GM12878 (cell line): ENCODE data around the gene ZSCAN23. TPM values are rescaled to one million over a fixed set of nuclear protein-coding genes. Genes with fewer than 3 reads are reported as not detected.

Experiments used
- BRCA1 ChIP-seq: IDR thresholded peaks from 2 replicates; pipeline ENCODE4 v1.6.1; 2011; ENCODE audit warnings: low read depth, low read length, improper control_type of control experiment
- ETV6 ChIP-seq, 2 experiments: fragments of 450-650 bp in 1 of 2; IDR thresholded peaks in 1 of 2; conservative IDR thresholded peaks in 1 of 2; 2 replicates each; pipeline ENCODE4 v1.6.1; 2014; ENCODE audit warnings: antibody characterized with exemption in 1 of 2, borderline replicate concordance in 1 of 2, low read depth in 1 of 2, mild to moderate bottlenecking in 1 of 2, moderate library complexity in 1 of 2
- FOS ChIP-seq: IDR thresholded peaks from 3 replicates; pipeline ENCODE4 v1.6.1; 2011; ENCODE audit warnings: borderline replicate concordance; ENCODE audit not compliant: insufficient read length; ENCODE audit errors: extremely low read depth
- GABPA ChIP-seq: IDR thresholded peaks from 2 replicates; pipeline ENCODE4 v1.6.1; 2014; ENCODE audit warnings: antibody characterized with exemption, low read depth, mild to moderate bottlenecking, inconsistent platforms
- MTA2 ChIP-seq: fragments of 450-650 bp; IDR thresholded peaks from 2 replicates; pipeline ENCODE4 v1.6.1; 2016; ENCODE audit warnings: low read depth, mild to moderate bottlenecking, moderate library complexity
- MXI1 ChIP-seq: fragments of 150-350 bp; IDR thresholded peaks from 2 replicates; pipeline ENCODE4 v1.6.1; 2011; ENCODE audit warnings: low read depth, mild to moderate bottlenecking, inconsistent platforms, low read length, improper control_type of control experiment
- MYB ChIP-seq: fragments of 150-350 bp; IDR thresholded peaks from 2 replicates; pipeline ENCODE4 v1.6.1; 2014; ENCODE audit warnings: mild to moderate bottlenecking, low read depth, low read length, borderline replicate concordance
- NFIC ChIP-seq: IDR thresholded peaks from 2 replicates; pipeline ENCODE4 v1.6.1; 2012; ENCODE audit warnings: low read depth, mild to moderate bottlenecking, inconsistent platforms, low read length, moderate library complexity
- NFYB ChIP-seq: IDR thresholded peaks from 2 replicates; pipeline ENCODE4 v1.6.1; 2011; ENCODE audit warnings: low read depth, mild to moderate bottlenecking, low read length, improper control_type of control experiment, moderate library complexity; ENCODE audit not compliant: insufficient read depth
- RB1 ChIP-seq: fragments of 450-650 bp; formaldehyde crosslinking; IDR thresholded peaks from 2 replicates; pipeline ENCODE4 v1.6.1; 2017; ENCODE audit warnings: mild to moderate bottlenecking, borderline replicate concordance
- RUNX3 ChIP-seq: IDR thresholded peaks from 2 replicates; pipeline ENCODE4 v1.6.1; 2012; ENCODE audit warnings: low read length, inconsistent platforms
- SREBF2 ChIP-seq: IDR thresholded peaks from 2 replicates; pipeline ENCODE4 v1.6.1; 2012; ENCODE audit warnings: mild to moderate bottlenecking, low read length
- TBL1XR1 ChIP-seq: IDR thresholded peaks from 2 replicates; pipeline ENCODE4 v1.6.1; 2012; ENCODE audit warnings: low read depth, low read length, improper control_type of control experiment
- TCF3 ChIP-seq: IDR thresholded peaks from 2 replicates; pipeline ENCODE4 v1.6.1; 2012; ENCODE audit warnings: low read depth, mild to moderate bottlenecking, low read length, borderline replicate concordance; ENCODE audit not compliant: insufficient read depth
- WRNIP1 ChIP-seq: IDR thresholded peaks from 2 replicates; pipeline ENCODE4 v1.6.1; 2011; ENCODE audit warnings: low read depth, low read length, improper control_type of control experiment, borderline replicate concordance
- ZNF217 ChIP-seq: fragments of 450-650 bp; IDR thresholded peaks from 2 replicates; pipeline ENCODE4 v1.6.1; 2017; ENCODE audit warnings: antibody characterized with exemption, mild to moderate bottlenecking
- ZNF24 ChIP-seq: fragments of 450-650 bp; IDR thresholded peaks from 2 replicates; pipeline ENCODE4 v1.6.1; 2017; ENCODE audit warnings: antibody characterized with exemption, mild to moderate bottlenecking
- ZSCAN29 ChIP-seq: fragments of 450-650 bp; IDR thresholded peaks from 2 replicates; pipeline ENCODE4 v1.6.1; 2017; ENCODE audit warnings: mild to moderate bottlenecking, moderate library complexity
- polyA plus RNA-seq, 11 experiments: library from polyadenylated mRNA; depleted of rRNA in 4 of 11; unstranded in 6 of 11; stranded (reverse) in 5 of 11; fragments of >200 nt; fragmentation: Nextera tagmentation in 4 of 11; fragmentation: Illumina TruSeq in 1 of 11; extraction: Ambion mirVana in 4 of 11; extraction: Trizol in 1 of 11; gene quantifications; 1 replicate in 1 of 11; 2 replicates in 10 of 11; pipeline versions ENCODE4 v1.2.1 to v1.2.3, GENCODE V29; 2011 to 2016; ENCODE audit warnings: inconsistent platforms in 2 of 11, missing spikeins in 2 of 11, low read depth in 1 of 11
- total RNA-seq, 4 experiments: library from RNA; depleted of rRNA in 3 of 4; stranded (reverse); fragments of >200 nt in 3 of 4; fragmentation: Illumina TruSeq in 1 of 4; extraction: Trizol in 1 of 4; gene quantifications; 2 replicates each; pipeline versions ENCODE4 v1.2.1 to v1.2.3, GENCODE V29; 2013 to 2021
- TF ChIP-seq, protein P1 (sequence below): fragments of 450-650 bp; IDR thresholded peaks from 2 replicates; pipeline ENCODE4 v1.6.1; 2017; ENCODE audit warnings: mild to moderate bottlenecking, moderate library complexity
- TF ChIP-seq, protein P2 (sequence below): fragments of 450-650 bp; formaldehyde crosslinking; IDR thresholded peaks from 2 replicates; pipeline ENCODE4 v1.4.0; 2020; ENCODE audit warnings: mild to moderate bottlenecking, moderate library complexity

ZSCAN23 gene
- total and polyA plus RNA-seq, 10 of the 15 experiments (the other 5 are each of a cell fraction or from before 2014, with no cell fraction given) = 0.04 to 2.3 (median 0.84) TPM

DNA sequence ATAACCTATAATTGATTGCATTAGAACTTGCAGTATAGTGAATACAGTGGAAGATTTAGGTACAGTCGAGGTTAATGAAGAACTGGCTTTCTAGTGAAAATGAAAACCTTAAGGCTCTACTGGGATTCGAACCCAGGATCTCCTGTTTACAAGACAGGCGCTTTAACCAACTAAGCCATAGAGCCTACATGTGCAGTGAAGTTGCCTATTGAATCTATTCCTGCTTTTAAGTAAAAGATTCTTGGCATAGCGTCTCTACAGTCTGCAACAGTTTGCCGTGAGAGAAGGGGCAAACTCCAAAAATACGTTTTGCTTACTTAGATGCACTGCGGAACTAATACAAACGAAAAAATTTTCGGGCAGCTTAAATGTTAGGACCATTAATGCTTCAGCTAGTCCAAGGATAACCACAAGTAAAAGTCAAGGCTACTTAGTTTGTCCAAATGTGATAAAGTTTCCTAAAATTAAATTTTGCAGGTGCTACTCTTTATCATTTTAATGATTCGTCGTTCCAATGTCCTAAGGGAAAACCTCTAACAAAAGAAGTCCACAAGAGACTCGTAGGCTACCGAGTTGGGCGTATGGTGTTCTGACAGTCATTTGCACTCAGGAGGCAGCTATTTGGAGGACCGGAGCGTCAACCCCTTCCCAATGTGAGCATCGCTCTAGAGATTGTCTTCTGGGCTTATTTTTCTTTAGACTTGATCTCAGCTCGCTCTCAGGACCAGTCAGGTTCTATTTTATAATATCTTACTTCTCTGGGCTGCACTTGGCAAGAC lies 31.3 kb upstream of the ZSCAN23 start (continued):
- TF ChIP-seq, protein P1, sequence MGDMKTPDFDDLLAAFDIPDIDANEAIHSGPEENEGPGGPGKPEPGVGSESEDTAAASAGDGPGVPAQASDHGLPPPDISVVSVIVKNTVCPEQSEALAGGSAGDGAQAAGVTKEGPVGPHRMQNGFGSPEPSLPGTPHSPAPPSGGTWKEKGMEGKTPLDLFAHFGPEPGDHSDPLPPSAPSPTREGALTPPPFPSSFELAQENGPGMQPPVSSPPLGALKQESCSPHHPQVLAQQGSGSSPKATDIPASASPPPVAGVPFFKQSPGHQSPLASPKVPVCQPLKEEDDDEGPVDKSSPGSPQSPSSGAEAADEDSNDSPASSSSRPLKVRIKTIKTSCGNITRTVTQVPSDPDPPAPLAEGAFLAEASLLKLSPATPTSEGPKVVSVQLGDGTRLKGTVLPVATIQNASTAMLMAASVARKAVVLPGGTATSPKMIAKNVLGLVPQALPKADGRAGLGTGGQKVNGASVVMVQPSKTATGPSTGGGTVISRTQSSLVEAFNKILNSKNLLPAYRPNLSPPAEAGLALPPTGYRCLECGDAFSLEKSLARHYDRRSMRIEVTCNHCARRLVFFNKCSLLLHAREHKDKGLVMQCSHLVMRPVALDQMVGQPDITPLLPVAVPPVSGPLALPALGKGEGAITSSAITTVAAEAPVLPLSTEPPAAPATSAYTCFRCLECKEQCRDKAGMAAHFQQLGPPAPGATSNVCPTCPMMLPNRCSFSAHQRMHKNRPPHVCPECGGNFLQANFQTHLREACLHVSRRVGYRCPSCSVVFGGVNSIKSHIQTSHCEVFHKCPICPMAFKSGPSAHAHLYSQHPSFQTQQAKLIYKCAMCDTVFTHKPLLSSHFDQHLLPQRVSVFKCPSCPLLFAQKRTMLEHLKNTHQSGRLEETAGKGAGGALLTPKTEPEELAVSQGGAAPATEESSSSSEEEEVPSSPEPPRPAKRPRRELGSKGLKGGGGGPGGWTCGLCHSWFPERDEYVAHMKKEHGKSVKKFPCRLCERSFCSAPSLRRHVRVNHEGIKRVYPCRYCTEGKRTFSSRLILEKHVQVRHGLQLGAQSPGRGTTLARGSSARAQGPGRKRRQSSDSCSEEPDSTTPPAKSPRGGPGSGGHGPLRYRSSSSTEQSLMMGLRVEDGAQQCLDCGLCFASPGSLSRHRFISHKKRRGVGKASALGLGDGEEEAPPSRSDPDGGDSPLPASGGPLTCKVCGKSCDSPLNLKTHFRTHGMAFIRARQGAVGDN = no peak
- TF ChIP-seq RB1 (no peak), TCF3 (no peak), MYB (no peak), TBL1XR1 (peak; percentile 43; the same call in 1 of the 2 replicates), SREBF2 (peak; percentile 85), MTA2 (no peak), BRCA1 (no peak), FOS (peak; percentile 1), WRNIP1 (no peak), GABPA (peak; percentile 40; the same call in 1 of the 2 replicates), ZNF217 (no peak), NFYB (no peak), ZSCAN29 (no peak), ETV6 (conservative IDR thresholded peaks at IDR 0.05 in 1 of 2, IDR thresholded peaks at IDR 0.05 in 1 of 2; ENCODE audit: borderline replicate concordance in 1 of 2, low read depth in 1 of 2) (no peak), RUNX3 (peak; percentile 23; the same call in 1 of the 2 replicates), MXI1 (no peak), ZNF24 (peak; percentile 98), NFIC (no peak)
- TF ChIP-seq, protein P2, sequence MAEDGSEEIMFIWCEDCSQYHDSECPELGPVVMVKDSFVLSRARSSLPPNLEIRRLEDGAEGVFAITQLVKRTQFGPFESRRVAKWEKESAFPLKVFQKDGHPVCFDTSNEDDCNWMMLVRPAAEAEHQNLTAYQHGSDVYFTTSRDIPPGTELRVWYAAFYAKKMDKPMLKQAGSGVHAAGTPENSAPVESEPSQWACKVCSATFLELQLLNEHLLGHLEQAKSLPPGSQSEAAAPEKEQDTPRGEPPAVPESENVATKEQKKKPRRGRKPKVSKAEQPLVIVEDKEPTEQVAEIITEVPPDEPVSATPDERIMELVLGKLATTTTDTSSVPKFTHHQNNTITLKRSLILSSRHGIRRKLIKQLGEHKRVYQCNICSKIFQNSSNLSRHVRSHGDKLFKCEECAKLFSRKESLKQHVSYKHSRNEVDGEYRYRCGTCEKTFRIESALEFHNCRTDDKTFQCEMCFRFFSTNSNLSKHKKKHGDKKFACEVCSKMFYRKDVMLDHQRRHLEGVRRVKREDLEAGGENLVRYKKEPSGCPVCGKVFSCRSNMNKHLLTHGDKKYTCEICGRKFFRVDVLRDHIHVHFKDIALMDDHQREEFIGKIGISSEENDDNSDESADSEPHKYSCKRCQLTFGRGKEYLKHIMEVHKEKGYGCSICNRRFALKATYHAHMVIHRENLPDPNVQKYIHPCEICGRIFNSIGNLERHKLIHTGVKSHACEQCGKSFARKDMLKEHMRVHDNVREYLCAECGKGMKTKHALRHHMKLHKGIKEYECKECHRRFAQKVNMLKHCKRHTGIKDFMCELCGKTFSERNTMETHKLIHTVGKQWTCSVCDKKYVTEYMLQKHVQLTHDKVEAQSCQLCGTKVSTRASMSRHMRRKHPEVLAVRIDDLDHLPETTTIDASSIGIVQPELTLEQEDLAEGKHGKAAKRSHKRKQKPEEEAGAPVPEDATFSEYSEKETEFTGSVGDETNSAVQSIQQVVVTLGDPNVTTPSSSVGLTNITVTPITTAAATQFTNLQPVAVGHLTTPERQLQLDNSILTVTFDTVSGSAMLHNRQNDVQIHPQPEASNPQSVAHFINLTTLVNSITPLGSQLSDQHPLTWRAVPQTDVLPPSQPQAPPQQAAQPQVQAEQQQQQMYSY (CRISPR knock-in tag) = no peak
